Peyer's patch (tissue), 4 donors: ENCODE data around the gene SLC2A4RG.

ENCODE experiments used
- CTCF ChIP-seq, 6 experiments: fragments of 450-650 bp in 4 of 6; fragments of 200-600 bp in 2 of 6; sonication (generic) in 1 of 6; IDR thresholded peaks; one replicate each; pipeline ENCODE4 v1.5.1; 2017 to 2019; ENCODE audit warnings: antibody characterized with exemption in 6 of 6, mild to moderate bottlenecking in 3 of 6, moderate library complexity in 1 of 6
- POLR2A ChIP-seq, 2 donors: fragments of 450-650 bp; IDR thresholded peaks; one replicate each; pipeline ENCODE4 v1.5.1; 2017; ENCODE audit warnings: antibody characterized with exemption in 2 of 2, mild to moderate bottlenecking in 2 of 2, moderate library complexity in 2 of 2

GRCh38 chr20:63706852-63707557 lies 32.6 kb upstream of the SLC2A4RG start:
- TF ChIP-seq CTCF (IDR thresholded peaks at IDR 0.05) (peak in 4 of 6 experiments; percentile 38 to 59 (median 53)), POLR2A (IDR thresholded peaks at IDR 0.05) (no peak)
